NCI-H2227 (cell line): Measurements from ENCODE around the gene AKR1B1.
A peak's percentile ranks its signal among the peaks of the same experiment; 100 is the strongest.
"Not testable (repeated sequence)": the region's sequence is repeated elsewhere in the genome, so short reads cannot be mapped to it uniquely, and the experiment has no call there.

Experiments used
- DNase-seq: peaks from one replicate; lab custom pipeline; 2025; ENCODE audit not compliant: unreplicated experiment; lab: John Stamatoyannopoulos, UW

The AKR1B1 gene

GRCh38 chr7:134458806-134459698 is at the start of gene AKR1B1:
AKR1B1 (minus strand) TSS chr7:134459100; CDS start chr7:134459062, 38 bp downstream.
- DNase-seq: peak; percentile 97

- no peak for DNase-seq
Observed at GRCh38 chr7:134505856-134506255, 47.0 kb upstream of the AKR1B1 start.

- no peak for DNase-seq
Observed at GRCh38 chr7:134504660-134505164, 45.8 kb upstream of the AKR1B1 start.

GRCh38 chr7:134502463-134503371 is 43.8 kb upstream of the AKR1B1 start:
- DNase-seq: no peak

- DNase-seq: no peak
Observed at GRCh38 chr7:134500982-134501381, 42.1 kb upstream of the AKR1B1 start.

GRCh38 chr7:134500406-134500805 is 41.5 kb upstream of the AKR1B1 start:
- no peak for DNase-seq

- DNase-seq: no peak
Observed at GRCh38 chr7:134495546-134495945, 36.6 kb upstream of the AKR1B1 start.

GRCh38 chr7:134493091-134493490 is 34.2 kb upstream of the AKR1B1 start:
- no peak for DNase-seq

- DNase-seq: not testable (repeated sequence)
Observed at GRCh38 chr7:134487721-134488120, 28.8 kb upstream of the AKR1B1 start.

- no peak for DNase-seq
Observed at GRCh38 chr7:134485203-134485602, 26.3 kb upstream of the AKR1B1 start.

- no peak for DNase-seq
Observed at GRCh38 chr7:134483296-134483695, 24.4 kb upstream of the AKR1B1 start.

- DNase-seq: no peak
Observed at GRCh38 chr7:134482858-134483257, 24.0 kb upstream of the AKR1B1 start.

- DNase-seq: no peak
Observed at GRCh38 chr7:134481167-134481566, 22.3 kb upstream of the AKR1B1 start.

- DNase-seq: no peak
Observed at GRCh38 chr7:134480730-134481129, 21.8 kb upstream of the AKR1B1 start.

- DNase-seq: no peak
Observed at GRCh38 chr7:134480202-134480601, 21.3 kb upstream of the AKR1B1 start.

GRCh38 chr7:134478707-134479106 is 19.8 kb upstream of the AKR1B1 start:
- no peak for DNase-seq

GRCh38 chr7:134477954-134478353 is 19.1 kb upstream of the AKR1B1 start:
- no peak for DNase-seq

- DNase-seq: no peak
Observed at GRCh38 chr7:134476044-134476443, 17.1 kb upstream of the AKR1B1 start.

GRCh38 chr7:134474828-134475227 is 15.9 kb upstream of the AKR1B1 start:
- no peak for DNase-seq

- DNase-seq: no peak
Observed at GRCh38 chr7:134473861-134474291, 15.0 kb upstream of the AKR1B1 start.

GRCh38 chr7:134472572-134473244 is 13.8 kb upstream of the AKR1B1 start:
- DNase-seq: no peak
